ENCODE results near the gene SPDEF.

The SPDEF gene

DNA sequence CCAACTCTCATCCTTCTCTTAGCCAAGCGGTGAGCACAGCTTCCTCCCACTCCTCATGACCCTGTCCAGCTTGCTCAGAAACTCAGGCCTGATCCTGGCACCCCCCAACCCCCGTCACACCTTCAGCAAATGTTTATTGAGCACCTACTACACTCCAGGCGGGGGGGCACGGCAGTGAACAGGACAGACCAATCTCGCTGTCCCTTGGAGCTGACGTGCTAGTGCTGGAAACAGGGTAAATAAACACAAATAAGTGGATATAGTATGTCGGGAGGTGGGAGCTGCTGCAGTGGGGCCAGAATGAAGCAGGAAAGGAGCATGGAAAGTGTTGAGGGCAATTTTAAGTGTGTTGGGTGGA, 7.4 kb upstream of the SPDEF start:
- no peak for DNase-seq

DNA sequence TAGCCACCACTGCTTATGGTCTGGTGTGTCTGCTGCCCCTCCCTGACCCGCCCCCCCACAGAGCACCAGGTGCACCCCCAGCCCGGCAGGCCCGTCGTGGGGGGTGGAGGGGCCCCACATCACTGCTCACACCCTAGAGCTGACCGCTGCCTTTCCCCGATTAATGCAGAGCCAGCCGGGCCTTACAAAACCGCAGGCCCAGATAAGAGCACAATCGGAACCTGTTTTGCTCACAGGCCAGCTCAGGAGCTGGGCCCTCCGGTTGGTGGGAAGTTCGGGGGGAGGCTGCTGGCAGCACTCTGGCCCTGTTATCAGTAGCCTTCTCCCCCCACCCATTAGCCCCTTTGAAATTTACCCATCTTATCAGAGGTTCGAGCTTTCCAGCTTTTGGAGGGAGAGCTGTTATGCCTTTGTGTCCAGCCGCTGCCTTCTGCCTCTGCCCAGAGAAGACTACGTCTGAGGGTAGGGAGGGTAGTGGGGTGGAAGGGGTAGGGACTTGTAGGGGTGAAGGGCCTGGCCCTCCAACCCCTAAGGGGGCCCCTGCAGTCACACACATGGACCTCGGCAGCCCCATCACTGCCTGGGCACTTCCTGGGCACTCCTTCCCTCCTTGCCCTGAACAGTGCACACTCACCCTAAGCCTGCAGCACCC, 6.9 kb upstream of the SPDEF start:
- no peak for DNase-seq

DNA sequence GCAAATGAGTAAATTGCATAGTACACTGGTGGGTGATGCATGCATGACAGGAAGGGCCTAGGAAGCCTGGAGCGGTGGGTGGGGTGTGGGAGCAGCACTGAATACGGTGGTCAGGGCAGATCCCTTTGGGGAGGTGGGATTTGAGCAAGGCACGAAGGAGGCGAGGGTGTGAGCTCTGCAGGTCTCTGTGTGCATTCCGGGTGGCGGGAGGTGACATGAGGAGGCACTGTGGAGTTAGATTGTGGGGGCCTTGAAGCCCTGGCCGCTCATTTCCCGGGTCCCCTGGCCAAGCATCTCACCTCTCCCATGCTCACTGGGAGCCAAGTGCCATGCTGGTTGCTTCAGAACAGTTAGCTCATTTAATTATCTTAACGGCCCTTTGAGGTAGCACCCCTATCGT, 6.2 kb upstream of the SPDEF start:
- no peak for DNase-seq

DNA sequence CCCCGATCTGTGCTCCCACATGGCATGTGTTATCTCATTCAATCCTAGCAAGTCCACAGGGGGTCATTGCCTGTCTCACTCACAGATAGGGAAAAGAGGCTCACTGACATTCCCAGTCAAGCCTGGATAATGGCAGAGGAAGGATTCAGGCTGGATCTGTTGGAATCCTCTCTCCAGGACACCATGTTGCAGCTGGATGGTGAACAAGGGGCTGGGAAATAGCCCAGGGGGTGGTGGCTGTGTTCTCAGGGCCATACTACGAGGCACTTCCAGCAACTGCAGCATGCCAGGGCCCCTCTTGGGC, 5.0 kb upstream of the SPDEF start:
- DNase-seq: no peak

DNA sequence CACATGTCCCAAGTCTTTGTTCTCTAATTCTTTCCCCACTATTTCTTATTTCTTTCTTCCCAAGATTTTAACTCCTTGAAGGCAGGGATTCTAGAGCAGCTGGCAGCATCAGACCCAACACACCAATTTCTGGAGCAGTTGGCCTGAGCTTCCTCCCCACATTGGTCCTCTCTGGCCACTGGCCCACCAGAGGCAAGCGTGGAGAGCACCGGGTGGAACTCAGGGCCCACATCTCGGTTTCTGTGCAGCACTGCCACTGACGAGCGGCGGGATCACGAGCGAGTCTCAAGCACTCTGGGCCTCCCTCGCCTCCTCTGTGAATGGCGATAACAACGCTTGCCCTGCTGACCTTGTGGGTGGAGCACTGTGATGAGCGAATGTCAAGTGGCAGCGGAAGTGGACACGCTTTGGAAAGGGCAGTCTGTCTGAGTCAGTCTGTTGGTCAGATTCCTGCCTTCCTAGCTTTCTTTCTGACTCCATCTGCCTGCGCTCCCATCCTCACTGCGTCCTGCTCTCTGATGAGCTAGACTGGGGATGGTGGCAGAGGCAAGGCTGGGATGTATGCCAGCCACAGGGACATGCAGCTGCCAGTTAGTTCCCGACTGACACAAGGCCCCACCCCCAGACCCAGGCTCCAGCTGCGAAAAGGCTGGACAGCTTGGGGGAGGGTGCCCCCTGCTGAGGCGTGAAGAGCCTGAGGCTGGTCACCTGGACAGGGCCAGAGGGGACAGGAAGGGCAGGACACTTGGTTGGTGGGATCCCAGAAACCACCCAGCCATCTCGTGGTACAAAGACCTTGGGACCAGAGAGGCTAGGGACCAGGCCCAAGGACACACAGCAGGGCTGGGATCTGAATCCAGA, 4.5 kb upstream of the SPDEF start:
- DNase-seq: no peak

DNA sequence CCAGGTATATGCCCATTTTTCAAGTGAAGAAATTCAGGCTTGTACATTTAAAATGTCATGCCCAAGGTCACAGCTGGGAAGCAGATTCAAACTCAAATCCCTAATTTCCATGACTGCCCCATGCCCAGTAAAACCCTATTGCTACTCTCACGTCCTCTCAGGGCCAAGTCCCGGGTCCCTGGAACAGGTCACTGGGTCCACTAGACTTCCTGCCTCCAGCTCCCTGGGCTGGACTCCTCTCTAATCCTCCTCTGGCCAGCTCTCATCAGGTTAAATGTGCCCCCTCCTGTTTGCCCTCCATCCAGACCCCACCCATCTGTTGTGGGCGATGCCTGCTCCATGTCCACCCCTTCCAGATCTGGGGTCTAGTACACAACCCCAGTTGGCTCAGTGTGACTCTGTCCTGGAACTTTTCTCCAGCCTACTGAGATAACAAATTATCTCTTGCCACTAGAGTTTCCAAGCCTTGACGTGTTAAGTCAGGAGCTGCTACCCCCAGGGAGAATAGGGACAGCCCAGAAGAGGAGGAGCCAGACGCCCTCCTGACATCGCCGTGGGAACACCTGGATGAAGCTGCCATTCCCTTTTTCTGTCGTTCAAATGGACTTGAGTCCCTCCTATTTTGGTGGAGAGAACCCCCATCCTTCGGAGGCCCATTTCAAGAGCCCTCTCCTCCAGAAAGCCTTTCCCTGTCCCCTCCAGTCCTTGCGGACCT, 3.7 kb upstream of the SPDEF start:
- no peak for DNase-seq

DNA sequence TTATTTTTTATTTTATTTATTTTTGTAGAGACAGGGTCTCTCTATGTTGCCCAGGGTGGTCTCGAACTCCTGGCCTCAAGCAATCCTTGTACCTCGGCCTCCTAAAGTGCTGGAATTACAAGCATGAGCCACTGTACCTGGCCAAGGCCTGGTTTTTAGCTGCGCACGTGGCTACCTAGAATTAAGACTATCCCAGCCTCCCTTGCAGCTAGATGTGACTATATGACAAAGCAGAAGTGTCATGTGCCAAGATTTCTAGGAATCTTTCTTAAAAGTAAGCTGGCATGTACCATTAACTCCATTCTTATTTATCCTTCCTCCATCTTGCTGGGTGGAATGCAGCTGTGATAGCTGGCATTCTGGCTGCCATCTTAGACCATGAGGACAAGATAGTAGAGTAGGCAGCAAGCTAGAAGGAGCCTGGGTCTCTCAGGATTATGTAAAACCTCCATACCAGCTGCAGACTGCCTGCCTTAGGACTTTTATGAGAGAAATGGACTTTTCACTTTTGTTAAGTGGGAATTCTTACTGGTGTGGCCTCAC, 2.1 kb upstream of the SPDEF start:
- no peak for DNase-seq

DNA sequence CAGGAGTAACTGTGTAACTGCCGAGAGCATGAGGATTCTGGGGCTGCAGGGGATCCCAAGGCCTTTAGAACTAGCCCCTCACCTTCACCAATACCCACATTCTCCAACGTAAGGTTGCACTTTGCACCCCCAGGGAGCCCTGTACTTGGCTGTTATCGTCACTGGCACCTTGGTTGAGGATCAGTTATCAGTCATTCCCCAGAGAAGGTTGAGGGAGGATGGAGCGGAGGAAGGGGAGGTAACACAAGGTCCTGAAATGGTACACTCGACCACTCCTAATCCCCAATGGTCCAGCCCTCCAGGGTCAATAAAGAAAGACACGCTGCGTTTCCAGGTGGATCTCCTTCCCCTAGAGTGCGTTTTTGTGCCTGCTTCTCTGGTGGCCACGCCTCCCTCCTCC, 1.1 kb upstream of the SPDEF start:
- no peak for DNase-seq

DNA sequence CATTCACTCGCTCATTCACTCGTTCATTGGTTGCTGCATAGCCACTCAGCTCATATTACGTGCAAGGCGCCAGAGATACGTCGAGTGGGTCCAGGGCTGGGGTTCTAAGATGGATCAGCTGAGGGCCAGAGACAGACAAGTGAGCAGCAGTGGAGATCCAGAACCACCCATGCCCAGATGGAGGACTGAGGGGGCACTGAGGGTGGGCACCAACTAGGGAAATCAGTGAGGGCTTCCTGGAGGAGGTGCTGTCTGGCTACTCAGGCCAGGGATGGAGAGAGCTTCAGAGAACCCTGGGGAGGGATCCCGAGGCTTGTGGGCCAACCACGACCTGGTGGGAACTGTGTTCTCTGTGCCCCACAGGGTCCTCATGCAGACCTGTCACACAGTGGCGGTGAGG, 364 bp upstream of the SPDEF start:
- no peak for DNase-seq

DNA sequence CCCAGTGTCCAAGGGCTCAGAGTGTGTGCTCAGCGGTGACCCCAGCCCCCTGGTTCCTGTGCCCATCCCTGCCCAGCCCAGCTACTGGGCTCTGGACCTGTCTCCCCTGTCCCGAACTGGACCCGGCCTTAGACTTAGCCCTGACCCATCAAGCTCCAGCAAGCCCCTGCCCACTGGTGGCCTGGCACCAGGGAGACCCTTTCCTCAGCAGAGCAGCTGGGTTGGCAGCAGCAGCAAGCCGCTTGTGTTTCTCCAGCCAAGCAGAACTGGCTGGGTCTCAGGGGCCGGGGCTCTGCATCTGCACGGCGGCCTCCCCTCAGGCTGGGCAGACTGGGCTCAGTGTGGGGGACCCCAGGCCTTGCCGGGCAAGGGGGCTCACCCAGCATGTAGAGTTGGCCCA, 801 bp downstream of the SPDEF start:
- no peak for DNase-seq

DNA sequence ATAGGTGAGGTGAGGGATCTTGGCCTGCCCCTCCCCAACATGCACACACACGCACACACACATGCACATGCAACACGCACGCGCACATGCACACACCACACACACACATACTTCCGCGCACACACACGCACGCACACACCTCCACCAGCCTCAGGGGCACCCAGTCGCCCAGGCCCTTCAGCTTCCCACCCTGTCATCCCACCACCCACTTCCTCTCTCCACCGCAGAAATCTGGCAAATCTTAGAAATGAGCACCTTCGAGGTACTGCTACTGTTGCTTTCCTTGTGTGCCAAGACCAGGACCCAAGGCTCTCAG, 1.2 kb downstream of the SPDEF start:
- DNase-seq: no peak

DNA sequence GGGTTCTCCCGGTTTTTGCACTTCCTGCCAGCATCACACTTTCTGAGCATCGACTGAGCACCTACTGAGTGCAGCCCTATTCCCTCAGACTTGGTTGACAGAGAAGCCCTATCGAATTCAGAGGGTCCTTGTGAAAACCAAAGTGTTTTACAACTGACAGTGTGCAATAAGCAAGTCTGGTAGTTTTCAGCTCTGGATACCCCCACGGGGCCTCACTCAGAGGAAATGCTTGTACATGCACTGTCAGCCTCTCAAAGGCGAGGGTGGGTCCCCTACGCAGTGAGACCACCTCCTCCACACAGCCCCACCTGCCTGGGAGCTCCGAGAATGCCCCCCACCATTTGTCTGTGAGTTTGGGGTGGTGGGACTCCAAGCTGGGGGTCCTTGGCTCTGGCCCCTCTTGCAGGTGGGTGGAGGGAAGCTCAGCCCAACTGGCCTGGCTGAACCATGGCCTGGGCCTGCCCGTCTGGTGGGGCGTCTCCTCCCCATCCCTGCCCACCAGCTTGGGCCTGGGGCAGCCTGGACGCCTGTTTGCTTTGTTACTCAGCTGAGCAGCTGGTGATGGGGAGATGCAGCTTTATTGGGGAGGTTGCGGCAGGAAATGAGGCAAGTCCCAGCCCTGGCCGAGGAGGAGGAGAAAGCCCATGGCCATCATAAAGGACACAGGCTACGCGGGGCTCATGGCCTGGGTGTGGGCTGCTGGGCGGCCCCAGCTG, 1.7 kb downstream of the SPDEF start:
- DNase-seq: no peak

DNA sequence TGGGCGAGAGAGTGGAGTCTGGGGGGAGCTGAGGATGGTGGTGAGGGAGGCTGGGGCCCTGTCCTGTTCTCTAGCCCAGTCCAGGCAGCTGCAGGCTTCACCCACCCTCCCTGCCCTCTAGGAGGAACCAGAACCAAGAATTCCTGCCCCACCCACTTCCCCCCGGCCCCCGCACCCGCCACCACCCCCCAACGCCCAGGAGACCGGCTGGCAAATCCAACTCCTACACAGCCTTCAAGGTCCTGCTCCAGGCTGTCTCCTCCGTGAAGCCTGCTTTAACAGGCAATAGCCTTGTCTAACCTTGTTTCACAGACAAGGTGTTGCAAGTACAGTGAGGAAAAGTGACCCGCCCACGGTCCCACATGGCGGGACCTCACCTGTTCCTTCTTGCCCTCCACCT, 2.4 kb downstream of the SPDEF start:
- no peak for DNase-seq

DNA sequence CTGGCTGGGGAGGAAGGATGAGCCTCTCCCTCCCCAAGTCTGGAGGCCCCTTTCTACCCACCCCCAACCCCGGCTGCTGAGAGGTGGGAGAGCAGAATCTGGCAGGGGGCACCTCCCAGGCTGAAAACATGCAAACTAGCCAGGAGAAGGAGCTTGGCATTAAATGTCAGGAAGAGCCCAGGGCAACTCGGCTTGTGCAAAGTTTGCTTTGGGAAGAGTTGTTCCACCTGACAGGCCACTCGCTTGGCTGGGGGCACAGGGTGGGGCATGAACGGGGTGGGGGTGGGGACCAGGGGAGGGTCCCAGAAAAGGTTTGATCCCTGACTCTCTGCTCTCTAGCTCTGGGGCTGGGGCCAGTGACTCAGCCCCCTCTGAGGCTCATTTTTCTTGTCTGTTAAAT, 3.0 kb downstream of the SPDEF start:
- DNase-seq: no peak

DNA sequence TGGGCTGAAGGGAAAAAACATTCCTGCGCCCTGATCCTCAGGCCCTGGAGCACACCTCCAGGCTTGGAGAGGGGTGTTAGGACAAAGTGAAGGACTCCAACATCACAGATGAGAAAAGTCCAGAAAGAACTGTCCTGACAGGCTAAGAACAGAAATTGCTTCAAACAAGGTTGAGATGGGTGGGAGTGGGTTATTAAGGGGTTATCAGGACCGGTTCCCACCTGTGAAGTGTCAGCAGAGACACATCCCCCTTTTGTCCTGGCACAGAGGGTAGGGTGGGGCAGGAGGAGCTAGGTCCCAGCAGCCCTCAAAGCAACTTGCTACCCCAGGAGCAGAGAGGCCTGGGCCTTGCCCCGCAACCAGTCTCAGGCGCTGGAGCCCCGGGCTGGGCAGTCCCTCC, 3.5 kb downstream of the SPDEF start:
- DNase-seq: no peak

DNA sequence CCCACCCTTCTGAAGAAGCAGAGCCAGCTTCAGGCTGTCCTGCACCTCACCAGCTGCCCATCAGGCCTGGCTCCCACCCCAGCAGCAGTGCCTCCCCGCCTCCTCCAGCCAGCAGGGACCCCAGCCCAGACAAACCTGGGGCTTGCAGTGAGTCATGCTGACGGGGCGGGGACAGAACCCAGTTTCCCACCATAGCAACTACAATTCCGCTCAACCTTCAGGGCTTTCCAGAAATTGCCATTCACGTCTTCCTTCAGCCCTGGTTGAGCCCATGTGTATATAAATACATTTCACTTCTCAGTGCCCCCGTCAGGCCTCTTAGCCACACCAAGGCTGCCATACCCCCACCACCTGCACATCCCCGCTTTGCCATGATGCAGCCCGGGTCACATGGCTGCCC, 4.4 kb downstream of the SPDEF start:
- DNase-seq: no peak

DNA sequence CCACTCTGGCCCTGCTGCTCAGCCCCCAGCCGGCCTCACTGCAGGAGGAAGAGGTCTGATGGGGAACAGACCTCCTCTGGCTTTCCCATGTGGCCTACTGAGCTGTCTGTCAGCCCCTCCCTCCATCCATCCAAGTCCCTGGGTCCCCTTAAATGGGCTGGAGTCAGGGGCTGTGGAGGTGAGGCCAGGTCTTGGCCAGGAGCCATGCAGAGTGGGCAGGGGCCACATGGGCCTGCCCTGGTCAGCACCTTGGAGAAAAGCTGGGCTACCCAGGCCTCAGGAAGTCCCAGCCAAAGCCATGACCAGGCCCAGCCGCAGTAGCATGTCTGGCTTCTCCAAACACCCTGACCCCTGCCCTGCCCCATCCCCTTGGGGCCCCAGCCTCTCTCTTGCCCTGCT, 6.3 kb downstream of the SPDEF start:
- no peak for DNase-seq

DNA sequence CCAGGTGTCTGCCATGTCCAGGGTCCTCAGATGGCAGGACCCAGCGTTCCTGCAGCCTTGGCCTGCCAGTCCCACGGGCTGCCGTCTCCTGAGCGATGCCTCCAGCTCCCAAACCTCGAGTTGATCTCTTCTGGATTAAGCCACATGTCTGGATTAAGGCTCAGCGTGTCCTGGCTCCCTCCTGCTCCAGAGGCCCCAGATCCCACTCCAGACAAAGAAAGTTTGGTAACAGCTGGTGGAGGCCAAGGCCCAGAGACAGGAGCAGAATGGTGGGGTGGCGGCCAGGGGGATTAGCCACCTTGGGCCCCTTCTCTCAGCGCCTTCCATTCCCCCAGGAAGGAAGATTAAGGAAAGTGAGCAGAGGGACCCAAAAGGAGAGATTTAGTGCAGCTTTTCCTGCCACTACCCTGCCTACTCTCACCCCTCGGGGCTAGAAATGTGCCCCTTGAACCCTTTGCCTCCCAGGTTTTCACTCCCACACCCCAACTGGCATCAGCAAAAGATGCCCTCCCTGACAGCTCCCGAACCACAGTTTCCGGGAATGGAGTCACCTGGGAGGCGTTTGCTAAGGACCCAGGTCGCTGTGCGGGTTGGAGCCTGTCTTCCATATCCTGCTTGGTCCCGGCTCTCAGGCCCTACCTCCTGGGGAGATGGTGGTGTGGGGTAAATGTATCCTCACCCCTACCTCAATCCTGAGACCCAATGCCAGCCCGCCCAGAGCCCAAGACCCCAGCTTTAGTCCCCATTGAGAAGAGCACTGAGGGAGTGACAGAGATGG, 6.9 kb downstream of the SPDEF start:
- DNase-seq: no peak

DNA sequence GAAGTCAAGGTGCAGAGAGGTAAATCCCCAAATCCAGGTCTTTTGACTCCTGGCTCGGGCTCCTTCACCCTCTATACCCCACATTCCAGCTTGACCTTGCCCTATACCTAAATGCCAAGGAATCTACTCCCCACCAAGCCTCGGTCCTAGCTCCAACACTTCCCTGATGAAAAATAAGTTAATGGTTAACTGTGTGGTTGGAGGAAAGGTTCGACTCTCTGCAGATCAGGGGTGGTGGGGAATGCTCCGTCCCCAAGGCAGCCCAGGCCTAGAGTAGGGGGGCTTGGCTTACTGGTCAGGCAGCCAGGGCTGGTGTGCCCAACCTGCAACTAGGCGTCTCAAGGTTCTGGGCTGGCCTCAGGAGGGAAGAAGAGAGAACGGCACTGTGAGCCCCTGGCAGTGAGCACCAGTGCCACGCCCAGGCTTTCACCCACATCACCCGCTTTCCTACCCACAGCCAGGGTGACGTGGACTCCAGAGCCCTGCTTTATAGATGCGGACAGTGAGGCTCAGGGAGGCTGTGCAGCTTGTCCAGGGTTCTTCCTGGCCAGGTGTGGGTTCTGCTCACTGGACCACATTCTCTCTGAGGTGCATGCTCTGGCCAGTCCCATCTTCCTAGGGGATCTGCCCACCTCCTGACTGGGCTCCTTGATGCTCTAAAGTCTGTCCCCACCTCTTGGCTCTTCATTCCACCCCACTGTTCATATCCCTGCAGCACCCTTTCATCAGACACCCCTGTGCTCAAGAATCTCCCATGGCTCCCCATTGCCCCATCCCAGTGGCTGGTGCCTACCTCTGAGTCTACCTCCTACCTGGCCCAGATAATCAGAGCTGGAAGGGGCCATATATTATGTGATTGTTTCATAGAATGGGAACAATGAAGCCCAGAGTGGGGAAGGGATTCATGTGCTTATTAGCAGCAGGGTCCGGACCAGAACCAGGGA, 8.2 kb downstream of the SPDEF start:
- DNase-seq: no peak

DNA sequence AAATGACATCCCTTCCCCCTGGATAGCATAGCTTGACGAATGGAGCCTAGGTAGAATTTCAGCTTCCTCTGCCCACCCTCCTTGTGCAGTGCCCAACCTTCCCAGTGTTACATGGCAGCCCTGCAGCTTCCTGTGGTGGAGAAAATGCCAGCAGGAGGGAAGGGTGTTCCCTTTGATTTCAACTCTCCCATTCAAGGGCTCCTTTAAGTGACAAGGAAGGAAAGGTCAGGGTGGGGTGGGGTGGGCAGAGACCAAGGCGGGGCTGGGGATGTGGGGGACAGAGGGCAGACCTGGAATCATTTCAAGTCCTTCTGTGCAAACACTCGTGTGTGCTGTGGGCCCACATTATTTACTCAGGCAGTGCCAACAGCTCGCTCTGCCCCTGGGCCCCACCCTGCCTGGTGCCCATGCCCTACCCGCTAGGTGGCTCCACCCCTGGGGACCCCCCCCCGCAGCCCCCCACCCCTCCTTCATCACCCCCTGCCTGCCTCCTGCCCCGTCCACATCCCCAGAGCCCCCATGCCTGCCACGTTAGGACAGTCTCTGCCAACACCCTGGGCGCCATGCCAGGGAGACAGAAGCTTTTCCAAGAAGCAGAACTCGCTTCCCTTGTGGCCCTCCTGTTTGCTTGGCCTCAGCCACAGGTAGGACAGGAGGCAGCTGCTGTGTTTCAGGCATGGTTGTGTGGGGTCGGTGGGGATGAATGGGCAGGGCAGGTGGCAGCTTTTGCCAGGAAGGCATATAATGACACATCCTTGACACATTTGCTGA, 9.4 kb downstream of the SPDEF start:
- no peak for DNase-seq
